GM21576 (cell line): ENCODE results near the gene FAM131A.
A peak's percentile ranks its signal among the peaks of the same experiment; 100 is the strongest.

Experiments
- ATAC-seq: cut with Tn5 transposase; IDR thresholded peaks from one replicate; pipeline ENCODE4 v1.9.1; 2021; ENCODE audit warnings: mild to moderate bottlenecking, moderate library complexity; ENCODE audit not compliant: unreplicated experiment

The FAM131A gene, protein sequence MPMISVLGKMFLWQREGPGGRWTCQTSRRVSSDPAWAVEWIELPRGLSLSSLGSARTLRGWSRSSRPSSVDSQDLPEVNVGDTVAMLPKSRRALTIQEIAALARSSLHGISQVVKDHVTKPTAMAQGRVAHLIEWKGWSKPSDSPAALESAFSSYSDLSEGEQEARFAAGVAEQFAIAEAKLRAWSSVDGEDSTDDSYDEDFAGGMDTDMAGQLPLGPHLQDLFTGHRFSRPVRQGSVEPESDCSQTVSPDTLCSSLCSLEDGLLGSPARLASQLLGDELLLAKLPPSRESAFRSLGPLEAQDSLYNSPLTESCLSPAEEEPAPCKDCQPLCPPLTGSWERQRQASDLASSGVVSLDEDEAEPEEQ

DNA sequence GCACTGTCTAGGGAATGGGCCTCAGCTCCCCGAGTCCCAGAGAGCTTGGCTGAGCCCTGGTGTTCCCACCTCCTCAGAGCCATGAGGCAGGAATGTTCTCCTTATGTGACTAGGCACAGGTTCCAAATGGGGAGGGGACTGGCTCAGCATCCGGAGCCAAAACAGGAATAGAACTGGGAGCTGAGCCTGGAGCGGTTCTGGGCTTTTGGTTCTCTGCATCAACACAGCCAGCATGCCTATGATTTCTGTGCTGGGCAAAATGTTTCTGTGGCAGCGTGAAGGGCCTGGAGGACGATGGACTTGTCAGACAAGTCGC, at the start of gene FAM131A:
FAM131A (plus strand) TSS at position 202 of the 316 bp plus-strand sequence; CDS start at position 233, 31 bp downstream.
- no peak for ATAC-seq

GRCh38 chr3:184289426-184289938, 47.9 kb upstream of the FAM131A start:
- no peak for ATAC-seq

DNA sequence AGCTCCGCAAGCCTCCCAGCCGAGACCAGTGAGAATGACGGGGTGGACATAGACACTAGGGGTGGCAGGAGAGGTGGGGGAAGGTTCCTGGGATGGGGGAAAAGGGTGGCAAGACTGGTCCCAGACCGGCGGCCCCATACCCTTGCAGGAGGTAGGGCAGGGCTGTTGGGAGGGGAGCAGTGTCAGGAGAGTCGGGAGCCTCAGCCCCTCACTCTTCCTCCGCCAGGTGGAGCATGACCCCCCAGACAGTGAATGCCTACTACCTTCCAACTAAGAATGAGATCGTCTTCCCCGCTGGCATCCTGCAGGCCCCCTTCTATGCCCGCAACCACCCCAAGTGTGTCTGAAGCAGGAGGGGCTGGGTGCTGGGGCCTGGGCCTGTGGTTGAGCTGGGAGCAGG, 47.1 kb upstream of the FAM131A start:
- ATAC-seq, result no peak

DNA sequence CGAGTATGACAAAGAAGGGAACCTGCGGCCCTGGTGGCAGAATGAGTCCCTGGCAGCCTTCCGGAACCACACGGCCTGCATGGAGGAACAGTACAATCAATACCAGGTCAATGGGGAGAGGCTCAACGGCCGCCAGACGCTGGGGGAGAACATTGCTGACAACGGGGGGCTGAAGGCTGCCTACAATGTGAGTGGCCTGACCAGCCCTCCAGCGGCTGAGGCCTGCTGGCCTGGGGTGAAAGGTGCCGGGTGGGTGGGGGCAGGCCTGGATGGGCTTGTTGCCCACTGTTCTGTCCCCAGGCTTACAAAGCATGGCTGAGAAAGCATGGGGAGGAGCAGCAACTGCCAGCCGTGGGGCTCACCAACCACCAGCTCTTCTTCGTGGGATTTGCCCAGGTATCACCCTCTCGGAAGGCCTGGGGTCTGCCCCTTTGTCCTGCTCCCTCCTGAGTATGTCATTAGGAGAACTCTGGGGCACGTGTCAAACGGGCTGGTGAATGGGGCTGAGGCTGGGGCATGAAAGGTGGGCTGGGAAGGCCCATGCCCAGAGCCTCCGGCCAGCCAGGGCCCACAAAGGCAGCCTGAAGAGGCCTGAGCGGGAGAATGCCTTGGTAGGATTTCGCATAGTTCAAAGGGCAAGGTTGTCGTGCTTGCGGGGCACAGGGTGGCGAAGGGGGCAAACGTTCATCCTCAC, 46.2 kb upstream of the FAM131A start:
- no peak for ATAC-seq

DNA sequence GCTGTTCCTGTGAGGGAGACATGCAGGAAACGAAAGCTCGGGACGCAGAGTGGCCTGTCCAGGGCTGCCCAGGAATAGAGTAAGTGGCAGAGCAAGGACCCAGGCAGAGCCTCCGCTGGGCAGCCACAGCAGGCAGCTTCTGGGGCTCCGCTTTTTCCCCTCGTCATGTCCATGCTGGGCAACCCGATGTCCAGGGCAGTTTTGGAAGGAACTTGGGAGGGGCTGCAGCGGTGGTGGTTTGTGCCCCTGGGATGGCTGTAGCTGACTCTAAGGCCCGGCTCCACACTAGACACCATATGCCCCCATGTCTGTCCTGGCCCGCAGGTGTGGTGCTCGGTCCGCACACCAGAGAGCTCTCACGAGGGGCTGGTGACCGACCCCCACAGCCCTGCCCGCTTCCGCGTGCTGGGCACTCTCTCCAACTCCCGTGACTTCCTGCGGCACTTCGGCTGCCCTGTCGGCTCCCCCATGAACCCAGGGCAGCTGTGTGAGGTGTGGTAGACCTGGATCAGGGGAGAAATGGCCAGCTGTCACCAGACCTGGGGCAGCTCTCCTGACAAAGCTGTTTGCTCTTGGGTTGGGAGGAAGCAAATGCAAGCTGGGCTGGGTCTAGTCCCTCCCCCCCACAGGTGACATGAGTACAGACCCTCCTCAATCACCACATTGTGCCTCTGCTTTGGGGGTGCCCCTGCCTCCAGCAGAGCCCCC, 45.5 kb upstream of the FAM131A start:
- no peak for ATAC-seq

- no peak for ATAC-seq
These were observed 41.6 kb upstream of the FAM131A start for GRCh38 chr3:184295771-184296170.

GRCh38 chr3:184296616-184297015, 40.8 kb upstream of the FAM131A start:
- no peak for ATAC-seq

GRCh38 chr3:184298759-184299487, 38.5 kb upstream of the FAM131A start, which contains the start of gene PSMD2:
Gene PSMD2 (plus strand): TSS chr3:184299241. CDS start chr3:184299267, 26 bp downstream.
- peak; percentile 92 for ATAC-seq

- ATAC-seq, result no peak
These were observed 37.7 kb upstream of the FAM131A start for GRCh38 chr3:184299488-184300377.

- no peak for ATAC-seq
These were observed 37.1 kb upstream of the FAM131A start for GRCh38 chr3:184300378-184300720.

DNA sequence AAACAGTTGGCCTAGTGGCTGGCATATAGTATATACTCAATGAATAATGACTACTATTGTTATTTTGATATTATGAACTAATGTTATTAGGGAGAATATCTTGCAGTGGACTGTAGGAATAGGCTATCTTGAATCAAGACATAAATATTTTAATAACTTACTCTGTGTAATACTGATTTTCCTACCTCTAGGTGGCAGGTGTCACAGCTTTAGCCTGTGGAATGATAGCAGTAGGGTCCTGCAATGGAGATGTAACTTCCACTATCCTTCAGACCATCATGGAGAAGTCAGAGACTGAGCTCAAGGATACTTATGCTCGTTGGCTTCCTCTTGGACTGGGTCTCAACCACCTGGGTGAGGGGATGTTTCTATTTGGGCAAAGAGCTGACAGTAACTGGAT, 31.8 kb upstream of the FAM131A start:
- ATAC-seq, result no peak

DNA sequence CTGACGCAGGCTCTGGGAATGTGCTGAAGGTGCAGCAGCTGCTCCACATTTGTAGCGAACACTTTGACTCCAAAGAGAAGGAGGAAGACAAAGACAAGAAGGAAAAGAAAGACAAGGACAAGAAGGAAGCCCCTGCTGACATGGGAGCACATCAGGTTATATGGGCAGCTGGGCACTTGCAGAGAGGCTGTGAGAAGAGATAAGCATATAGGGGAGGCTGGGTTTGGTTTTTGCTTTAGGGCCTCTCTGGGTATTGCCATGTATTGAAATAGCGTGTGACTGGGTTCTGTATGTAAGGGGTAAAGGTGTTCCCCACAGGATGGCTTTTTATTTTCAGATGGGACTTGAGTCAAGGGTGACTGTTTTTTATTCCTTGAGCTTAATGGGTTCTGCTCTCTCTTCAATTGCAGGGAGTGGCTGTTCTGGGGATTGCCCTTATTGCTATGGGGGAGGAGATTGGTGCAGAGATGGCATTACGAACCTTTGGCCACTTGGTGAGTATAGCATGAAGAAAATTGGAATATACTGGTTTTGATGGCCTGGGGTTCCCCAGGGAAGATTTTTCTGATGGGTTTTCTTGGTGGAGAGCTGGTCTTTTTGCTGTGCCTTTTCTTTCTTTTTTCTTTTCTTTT, 30.9 kb upstream of the FAM131A start:
- no peak for ATAC-seq

DNA sequence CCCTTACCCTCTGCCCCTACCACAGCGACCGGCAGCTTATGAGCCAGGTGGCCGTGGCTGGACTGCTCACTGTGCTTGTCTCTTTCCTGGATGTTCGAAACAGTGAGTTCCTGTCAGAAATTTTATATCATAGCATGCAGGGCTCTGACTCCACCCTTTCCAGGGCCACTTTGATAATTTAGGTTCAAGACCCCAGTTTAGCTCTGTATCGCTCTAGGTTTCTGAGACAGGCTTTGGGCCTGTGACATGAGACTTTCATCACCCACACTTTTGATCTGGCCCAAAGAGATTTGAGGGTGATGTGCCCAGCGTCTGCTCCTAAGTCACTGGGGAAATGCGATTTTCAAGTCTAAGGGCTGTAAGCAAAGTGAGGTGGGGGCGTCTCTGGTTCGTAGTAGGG, 29.5 kb upstream of the FAM131A start:
- no peak for ATAC-seq

- no peak for ATAC-seq
These were observed 28.7 kb upstream of the FAM131A start for GRCh38 chr3:184308744-184309143.

- ATAC-seq, result no peak
These were observed 25.8 kb upstream of the FAM131A start for GRCh38 chr3:184311633-184312032.

- peak; percentile 77 for ATAC-seq
These were observed 23.1 kb upstream of the FAM131A start, which contains the start of gene EIF4G1 for GRCh38 chr3:184314363-184314699. Gene EIF4G1 (plus strand): TSS chr3:184314606. CDS start chr3:184315797, 1,191 bp downstream.

- ATAC-seq, result peak; percentile 33
These were observed 22.5 kb upstream of the FAM131A start for GRCh38 chr3:184314700-184315542.

DNA sequence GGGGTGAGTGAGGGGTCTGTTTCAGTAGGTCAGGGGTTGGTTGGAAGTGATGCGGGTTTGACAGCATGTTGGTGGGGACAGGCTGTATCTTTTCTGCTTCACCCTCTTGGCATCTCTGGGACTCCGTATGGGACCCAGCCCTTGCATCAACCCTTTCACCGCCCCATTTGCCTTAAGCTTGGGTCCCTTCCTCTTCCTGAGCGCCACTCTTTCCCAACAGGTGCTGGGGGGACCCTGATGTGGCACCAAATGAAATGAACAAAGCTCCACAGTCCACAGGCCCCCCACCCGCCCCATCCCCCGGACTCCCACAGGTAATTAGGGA, 21.9 kb upstream of the FAM131A start:
- peak; percentile 14 for ATAC-seq
